GM12892 (cell line): Measurements from ENCODE around the gene ATXN1.

Experiments used
- POLR2A ChIP-seq: IDR thresholded peaks from 2 replicates; pipeline ENCODE4 v1.6.1; 2011; ENCODE audit warnings: low read depth, low read length, control low read depth
- POLR2AphosphoS5 ChIP-seq: IDR thresholded peaks from 2 replicates; pipeline ENCODE4 v1.6.1; 2011; ENCODE audit warnings: low read depth, low read length, control low read depth

GRCh38 chr6:16496991-16497801 lies 264.1 kb downstream of the ATXN1 start:
- TF ChIP-seq POLR2A (no peak), POLR2AphosphoS5 (no peak)
